ENCODE data around the gene PTPRG.
A peak's percentile ranks its signal among the peaks of the same experiment; 100 is the strongest.

Gene PTPRG

DNA sequence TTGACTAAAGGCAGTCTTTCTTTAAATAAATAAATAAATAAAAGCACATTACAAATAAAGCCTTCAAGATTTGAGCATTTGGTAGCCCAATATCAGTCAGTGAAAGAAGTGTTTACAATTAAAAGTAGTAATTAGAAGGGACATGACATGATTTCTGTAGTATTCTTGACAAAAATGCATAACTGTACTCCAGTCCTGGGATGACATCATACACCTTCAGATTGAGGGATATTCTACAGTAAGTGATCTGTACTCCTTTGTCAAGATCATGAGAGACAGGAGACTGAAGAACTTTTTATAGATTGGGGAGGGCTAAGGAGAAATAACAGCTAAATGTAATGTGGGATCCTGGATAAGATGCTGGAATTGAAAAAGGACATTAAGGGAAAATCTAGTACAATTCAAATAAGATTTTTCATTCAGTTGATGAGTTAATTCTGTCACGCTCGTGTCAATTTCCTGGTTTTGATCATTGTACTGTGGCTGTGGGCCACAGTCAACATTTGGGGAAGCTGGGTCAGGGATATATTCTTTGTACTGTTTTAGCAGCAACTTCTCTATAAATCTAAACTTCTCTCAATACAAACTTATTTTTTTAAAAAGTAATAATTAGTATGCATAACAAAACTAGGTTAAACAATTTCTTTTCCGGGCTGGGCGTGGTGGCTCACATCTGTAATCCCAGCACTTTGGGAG, 314.8 kb downstream of the PTPRG start:
- no peak for DNase-seq

DNA sequence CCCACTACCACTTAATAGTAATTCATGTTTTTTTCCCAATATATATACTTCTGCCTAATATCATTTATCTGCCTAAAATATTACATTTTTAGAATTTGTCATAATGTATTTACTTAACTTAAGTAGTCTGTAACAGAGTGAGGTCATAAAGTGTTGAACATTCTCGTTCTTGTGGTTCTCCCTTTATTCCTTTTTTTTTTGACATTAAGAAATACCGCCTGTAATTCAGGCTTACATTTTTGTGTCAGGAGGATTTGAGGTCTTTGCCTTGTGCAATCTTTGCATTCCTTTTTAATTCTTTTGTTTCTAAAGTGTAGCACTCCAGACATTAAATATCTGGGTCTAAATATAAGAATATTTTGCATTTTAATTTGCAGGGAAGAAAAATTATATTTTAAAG, 315.4 kb downstream of the PTPRG start:
- DNase-seq, result no peak

DNA sequence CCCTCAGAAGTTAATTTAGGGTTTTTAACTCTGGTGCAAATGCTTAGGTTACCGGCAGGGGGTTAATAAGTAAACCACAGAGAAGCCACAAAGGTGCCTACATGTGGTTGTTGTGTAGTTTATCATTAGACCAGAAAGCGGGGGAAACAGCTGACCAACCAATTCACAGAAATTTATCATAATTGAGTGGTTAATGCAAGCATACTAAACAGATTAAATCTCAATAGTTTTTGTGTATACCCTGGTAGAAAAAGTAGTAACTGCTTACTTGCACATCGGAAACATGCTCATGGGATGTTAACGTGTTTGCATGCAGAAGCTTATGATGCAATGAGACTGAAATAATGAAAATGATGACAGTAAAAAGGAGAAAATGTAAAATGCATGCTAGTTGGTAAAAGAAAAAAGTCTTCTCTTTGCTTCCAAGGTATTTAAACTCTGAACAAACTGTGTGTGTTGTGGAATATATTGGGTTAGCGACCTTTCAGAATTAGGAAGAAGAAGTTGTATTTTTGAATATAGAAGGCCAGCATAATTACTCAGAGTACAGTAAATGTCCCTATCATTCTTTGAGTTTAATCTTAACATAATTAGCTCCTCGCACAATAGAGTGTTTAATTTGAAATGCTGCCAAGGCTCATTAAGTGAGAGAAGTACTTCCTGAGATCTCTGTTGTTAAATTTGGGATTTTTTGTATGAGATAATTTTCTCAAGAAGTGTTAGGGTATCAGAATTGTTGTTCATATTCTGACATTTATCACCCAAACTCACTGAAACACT, 316.2 kb downstream of the PTPRG start:
- DNase-seq, result no peak

DNA sequence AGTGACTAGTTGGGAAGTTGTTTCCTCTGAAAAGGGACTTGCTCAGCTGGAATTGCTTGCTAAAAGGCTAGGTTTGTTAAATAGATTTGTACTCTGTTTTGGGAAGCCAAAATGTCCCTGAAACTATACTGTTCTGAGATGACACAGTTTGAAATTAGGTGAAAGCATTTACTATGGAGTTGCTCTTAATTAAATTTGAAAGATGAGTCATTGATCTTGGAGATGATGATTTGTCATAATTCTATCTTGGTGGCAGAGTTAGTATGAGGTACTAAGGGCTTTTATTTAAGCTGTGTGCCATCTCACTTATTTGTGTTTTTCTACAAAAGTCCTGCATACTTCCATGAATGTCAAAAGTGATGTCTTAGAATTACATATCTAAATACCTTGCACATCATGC, 320.9 kb downstream of the PTPRG start:
- DNase-seq, result no peak

DNA sequence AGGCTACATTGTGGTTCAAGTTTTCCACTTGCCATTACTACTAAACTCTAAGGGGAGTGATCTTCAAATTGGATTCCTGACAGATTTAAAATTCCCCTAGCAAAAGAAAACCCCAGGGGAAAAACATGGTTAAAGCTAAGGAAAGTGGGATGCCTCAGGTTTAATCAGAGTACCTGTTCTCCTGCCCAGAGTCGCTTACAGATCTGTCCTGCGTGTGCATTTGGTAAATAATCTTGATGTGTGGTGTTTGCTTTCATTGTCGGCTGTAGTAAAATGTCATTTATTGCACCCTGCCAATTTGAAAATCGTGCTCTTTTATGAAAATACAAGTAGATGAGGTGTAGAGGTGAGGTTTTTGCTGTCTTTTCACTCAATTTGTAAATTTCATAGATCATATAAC, 323.4 kb downstream of the PTPRG start:
- no peak for DNase-seq

DNA sequence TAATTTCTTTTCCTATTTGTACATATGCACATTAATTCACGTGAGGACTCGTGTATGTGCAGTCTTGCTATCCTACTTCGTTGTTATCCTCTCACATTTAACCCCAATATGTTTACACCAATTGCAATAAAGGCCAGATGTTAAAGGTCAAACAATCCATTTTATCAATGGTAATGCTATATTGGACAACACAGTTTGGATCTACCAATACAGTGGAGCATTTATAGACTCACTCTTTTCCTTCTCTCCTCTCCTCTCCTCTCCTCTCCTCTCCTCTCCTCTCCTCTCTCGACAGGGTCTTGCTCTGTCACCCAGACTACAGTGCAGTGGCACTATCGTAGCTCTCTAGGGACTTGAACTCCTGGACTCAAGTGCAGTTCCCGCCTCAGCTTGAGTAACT, 324.0 kb downstream of the PTPRG start:
- DNase-seq, result no peak

DNA sequence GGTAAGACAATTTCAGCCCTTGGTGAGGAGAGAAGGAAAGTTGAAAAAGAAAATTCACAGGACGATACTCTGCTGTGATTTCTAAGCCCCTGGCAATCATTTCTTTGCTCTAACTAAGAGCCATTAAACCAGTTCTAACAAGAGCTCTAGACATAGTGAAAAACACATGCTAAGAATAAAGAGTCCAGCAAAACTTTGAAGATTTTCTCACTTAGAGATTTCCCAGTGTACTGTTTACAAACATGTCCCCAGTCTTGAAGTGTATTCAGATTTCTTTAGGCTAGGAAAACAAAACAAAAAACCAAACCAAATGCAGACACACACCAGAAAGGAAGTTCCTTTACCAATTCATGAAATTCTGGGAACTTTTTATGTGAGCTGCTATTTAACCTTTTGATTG, 325.8 kb downstream of the PTPRG start:
- no peak for DNase-seq

DNA sequence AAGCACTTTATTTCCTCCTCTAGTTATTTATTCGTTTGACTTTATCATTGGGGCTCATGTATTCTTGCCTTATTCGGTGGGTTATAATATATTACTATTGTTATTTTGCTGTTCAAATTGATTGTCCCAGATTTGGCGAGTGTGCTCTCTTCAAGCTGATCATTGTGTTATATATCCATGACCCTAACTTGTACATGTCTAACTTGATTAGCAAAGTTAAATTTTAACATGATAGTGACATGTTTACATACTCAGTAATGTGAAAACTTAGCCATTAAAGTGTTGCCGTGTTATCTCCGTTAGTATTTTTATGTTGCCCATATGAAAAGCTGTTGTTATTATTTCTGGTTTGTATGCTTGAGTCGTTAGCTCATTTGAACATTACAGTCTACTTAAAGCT, 327.9 kb downstream of the PTPRG start:
- DNase-seq, result no peak

DNA sequence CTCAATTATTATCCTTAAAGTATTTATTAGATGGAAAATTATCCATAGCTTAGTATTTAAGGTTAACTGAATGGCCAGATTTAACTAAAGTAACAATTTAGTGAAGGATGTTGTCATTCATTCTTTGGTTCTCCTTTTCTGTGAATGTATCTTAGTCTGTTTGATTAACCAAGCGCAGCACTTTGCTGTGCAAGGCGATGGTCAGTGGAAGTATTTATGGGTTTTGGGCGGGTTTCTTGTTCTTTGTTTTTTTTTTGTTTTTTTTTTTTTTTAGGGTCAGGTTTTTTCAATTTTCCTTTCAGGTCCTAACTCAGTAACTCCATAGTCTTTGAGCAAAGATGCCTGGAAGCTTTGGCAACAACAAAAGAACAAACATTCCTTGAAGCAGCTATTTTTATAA, 328.8 kb downstream of the PTPRG start:
- DNase-seq, result no peak

DNA sequence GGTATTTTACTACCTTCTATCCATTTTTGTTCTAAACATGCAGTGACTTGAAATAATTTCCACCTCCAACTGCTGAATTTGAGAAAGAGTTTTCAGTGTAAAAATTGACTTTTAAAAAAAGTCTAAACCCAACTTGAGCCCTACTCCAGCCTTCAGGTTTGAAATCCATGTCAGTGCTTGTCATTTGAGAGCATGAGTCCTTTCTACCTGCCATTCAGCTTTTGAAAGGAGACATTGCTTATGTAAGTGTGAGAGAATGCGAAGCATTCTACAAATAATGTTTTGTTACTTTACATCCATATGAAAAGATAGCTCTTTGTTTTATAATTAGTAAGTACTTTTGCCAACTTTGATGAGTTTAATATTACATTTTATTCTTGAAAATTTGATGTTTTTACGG, 329.2 kb downstream of the PTPRG start:
- DNase-seq, result no peak

DNA sequence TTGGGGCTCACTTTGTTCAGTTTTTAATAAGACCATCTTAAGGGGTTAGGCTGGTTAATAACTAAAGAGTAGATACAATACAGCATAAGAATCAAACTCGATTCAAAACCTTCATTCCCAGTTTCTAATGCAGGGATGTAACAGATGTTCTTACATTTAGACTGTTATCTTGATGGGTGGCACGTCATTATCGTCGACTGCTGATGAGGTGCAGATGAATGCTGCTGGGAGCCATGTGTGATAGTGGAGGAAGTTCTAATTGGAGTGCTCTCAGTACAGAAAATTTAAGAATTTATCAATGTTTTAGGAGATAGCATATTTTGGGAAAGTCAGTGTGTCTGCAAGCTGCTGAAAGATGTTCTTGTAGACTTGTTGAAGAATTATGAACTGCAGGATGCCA, 331.5 kb downstream of the PTPRG start:
- no peak for DNase-seq

DNA sequence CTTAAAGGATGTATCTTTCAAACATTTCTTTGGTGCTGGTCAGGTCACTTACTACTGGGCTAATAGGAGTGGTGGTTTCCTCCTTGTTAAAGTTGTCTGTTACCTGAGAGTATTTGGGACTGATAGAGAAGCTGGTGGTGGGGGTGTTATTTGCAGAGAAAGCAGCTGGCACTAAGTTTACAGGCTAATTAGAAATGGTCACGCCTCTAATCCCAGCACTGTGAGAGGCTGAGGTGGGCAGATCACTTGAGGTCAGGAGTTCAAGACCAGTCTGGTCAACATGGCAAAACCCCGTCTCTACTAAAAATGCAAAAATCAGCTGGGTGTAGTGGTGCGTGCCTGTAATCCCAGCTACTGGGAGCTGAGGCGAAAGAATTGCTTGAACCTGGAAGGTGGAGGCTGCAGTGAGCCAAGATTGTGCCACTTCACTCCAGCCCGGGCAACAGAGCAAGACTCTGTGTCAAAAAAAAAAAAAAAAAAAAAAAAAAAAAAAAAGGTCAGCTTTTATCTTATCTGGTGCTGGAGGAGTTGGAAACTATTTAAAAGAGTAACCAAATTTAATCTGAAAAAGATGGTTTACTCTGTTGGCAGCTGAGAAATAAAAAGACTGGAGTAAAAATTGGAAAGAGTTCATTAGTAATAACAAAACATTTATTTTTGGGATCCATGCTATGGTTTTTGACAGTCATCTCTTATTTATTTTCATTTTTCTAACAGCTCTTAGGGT, 332.6 kb downstream of the PTPRG start:
- DNase-seq, result no peak

DNA sequence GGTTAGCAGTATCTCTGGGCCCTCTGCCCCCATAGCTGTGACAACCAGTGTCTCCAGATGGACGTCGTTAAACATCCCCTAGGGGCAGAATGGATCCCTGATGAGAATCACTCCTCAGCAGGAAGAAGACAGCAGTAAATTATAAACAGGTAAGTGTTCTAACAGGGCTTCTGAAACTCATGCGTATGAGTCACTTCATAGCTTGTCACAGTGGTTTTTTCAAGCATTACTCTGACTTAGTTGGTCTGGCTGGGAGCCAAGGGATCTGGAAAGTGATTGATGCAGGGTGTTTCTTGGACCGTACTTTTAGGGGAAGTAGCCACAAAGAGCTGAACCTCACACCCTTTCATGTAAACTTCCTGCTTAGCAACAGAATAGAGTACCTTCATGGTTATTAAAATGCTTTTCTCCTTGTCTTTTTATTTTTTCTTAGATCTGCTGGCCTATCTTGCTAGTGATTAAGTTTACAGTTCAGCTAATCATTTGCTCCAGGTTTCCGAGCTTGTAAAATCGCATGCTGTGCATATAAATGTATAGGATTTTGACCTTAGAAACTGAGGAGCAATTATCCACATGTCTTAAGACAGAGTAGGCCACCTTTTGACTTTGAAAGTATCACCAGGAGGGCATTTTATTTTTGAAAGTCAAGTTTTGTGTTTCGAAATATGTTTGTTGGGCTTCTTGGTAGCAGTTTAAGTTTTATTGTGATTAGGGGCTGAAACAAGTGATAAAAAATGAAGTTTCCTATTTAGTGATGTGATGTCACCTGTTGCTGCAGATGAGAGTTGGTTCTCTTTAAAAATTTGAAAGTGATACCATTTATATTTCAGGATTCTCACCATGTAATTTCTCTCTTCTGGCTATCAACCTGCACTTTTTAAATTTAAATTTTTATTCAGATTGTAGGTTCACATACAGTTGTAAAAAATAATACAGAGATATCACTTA, 333.9 kb downstream of the PTPRG start:
- peak in 1 of 2 experiments; percentile 13 for DNase-seq

DNA sequence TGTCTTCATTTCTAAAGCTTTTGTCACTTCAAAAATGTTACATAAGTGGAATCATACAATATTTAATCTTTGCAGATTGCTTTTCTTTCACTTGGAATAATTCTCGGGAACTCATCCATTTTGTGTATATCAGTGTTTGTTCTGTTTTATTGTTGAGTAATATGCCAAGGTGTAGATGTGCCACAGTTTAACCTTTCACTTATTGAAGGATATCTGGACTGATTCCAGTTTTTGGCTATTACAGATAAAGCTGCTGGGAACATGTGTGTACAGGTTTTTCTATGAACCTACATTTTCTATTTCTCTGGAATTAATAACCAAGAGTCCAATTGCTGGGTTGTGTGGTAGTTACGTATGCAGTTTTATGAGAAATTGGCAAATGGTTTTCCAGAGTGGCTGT, 334.9 kb downstream of the PTPRG start:
- no peak for DNase-seq

DNA sequence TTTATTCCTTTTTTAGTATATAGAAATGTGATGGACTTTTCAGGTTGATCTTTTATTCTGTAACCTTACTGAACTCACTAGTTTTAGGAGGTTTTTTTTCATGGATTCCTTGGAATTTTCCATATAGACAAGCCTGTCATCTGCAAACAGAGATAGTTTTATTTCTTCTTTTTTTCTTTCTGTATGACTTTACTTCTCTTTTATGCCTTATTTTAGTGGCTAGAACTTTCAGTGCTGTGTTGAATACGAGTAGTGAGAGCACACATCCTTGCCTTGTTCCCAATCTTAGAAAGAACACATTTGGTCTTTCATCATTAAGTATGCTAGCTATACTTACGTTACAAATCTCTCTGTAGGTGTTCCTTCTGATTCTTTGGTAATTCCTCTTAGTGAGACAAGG, 336.5 kb downstream of the PTPRG start:
- no peak for DNase-seq

DNA sequence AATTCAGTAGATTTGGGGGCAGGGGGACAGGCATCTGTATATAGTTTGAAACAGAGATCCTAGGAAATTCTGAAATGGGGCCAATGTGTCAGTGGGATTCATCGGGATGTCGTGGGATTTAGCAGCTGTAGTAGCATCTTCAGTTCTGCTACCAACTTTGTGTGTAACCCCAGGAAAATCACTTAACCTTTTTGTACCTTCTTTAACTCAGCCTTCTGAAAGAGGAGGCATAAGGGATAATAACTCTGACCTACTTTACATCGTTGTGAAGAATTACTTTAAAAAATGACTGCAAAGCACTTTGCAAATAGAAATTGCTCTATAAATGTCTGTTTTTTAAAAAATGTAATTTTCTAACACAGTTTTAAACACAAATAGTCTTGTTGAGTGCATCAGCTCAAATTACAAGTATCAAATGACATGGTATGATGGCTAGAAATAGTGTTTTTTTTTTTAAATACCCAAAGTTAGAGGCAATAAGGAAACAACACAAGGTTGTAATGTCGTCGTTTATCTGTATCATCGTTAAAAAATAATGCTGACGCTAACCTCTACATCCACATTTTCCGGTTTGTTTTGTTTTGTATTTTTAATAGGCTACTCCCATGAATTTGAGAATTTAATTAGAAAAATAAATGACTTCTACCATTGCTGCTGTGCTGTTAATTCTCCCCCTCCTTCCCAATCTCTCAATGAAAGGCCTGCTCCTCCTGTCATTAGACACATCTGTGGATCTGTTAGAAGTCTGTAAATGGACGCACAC, 338.5 kb downstream of the PTPRG start:
- DNase-seq, result no peak

DNA sequence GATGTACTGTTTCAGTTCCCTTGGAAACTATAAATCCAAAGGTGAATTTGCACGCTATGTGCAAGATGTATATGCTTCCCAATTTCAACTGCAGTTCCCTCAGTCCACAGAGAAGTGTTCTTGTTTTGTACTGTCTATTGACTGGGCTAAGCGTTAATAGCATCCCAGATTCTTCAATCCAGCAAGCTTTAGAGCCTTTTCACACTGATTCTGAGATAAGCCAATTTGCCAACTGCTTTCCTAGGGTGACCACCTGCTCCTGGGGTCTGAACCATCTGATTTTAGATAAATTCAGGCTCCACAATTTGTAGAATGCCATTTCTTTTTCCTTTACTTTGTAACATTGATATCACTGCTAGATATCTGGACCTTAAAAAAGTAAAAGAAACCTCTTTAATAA, 340.1 kb downstream of the PTPRG start:
- no peak for DNase-seq

DNA sequence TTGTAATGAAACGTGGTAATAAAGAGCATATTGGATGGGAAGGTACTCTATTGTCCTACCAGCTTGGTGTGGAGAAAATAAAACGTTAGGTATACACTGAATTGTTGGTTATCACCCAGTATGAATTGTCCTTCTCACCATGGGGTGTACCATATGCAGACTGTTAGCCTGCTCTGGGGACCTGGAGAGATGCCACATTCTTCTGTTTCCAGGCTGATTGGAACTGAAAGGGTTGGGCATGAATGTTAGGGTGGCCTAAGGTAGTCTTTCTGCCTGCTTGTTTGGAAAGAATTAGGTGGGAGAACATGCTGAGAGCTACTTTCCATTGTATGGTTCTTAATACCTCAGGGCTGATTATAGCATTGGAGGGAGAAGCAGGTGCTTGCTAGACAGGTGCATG, 340.6 kb downstream of the PTPRG start:
- DNase-seq, result no peak

DNA sequence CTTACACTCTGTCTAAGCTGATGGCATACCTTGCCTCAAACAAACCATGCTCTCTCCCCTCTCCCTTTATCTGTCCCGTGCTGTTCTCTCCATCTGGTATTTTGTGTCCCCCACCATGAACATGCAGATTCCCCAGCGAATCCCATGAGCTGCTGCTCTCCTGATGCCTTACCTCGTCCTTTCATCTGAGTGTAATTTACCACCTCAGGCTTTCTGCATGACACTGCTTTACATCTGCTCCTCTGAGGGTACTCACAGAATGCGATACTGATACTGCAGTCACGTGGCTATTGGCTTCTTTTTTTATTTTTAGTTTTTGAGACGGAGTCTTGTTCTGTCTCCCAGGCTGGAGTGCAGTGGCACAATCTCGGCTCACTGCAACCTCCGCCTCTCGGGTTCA, 341.7 kb downstream of the PTPRG start:
- no peak for DNase-seq

DNA sequence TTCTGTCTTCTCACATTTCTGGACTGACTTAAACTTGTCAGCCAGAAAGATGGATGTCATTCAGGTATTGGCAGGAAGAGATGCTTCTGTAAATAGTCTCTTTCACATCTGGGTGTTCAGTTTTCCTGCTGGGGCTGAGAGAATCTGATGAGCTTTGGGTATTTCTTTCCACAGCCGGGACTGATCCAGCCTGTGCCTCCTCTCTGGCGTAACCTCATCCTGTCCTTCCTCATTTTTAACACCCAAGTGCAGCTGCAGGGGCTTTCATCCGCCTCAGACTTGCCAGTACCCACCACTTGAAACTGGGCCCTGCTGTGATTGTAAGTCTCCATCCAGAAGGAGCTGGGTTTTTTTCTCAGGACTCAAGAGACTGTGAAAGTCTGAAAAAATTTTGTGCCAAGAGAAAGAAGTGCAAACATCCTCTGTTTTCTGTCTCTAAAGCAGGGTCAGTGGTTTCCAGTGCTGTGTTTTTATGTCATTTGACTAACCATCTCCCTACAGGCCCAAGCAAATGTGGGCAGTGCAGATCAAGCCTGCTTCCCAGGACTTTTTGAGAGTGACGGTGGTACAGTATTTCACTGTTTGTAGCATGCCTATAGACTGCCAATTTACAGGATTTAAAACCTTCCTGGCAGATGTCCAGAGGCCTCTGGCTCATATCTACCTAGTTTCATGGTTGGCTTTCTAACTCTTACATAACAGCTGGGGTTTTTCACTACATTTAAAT, 342.7 kb downstream of the PTPRG start:
- DNase-seq, result no peak

DNA sequence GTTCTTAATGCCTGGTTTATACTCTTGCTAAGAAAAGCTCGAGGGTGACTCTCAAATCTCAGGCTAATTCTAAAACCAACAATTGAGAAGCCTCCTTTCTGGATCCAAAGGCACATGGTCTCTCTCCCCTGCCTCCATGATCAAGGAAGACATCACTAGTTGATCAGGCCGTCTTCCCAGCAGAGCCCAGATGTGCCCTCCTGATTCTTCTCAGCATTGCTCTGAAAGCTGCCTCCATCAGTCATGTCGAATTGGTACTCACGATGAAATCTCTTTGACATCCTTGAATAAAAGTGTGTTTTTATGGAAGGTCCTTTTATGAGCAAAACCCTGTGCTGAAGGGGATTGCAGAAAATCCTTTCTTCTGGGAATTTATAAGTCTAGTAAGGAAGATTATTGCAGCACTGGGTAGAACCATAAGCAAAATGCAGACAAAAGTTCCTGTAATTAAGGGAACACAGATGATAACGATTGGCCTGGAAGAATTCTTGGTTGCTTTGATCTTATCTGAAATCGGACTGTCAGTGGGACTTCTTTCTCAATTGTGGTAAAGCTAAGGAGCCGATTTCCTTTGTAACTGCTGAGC, 345.9 kb downstream of the PTPRG start:
- DNase-seq, result no peak

Data from NCI-H187 (cell line).